ENCODE data around the gene KRT5. TPM values are rescaled to one million over a fixed set of nuclear protein-coding genes. Genes with fewer than 3 reads are reported as not detected.

The KRT5 gene
- total and polyA plus RNA-seq, 2 donors (not counting 3 experiments of a cell fraction or from before 2014, with no cell fraction given) = 0.32 to 0.86 TPM

GRCh38 chr12:52473768-52474167, 46.4 kb downstream of the KRT5 start, which contains the start of gene KRT6C:
Gene KRT6C, minus strand, starts transcription at chr12:52473805. Its CDS starts 68 bp downstream, at chr12:52473737.
- Histone ChIP-seq H3K4me3 (replicated peaks in 1 of 3; ENCODE audit: insufficient read depth in 1 of 3, low read depth in 1 of 3, low read length in 3 of 3) (no peak within 1 kb of the TSS), H3K9me3 (replicated peaks; ENCODE audit: control insufficient read depth, insufficient read depth, low read length) (no peaks in the 10 kb centered on the region), H3K36me3 (ENCODE audit: control insufficient read depth in 2 of 2, extremely low read depth in 1 of 2, insufficient read depth in 2 of 2, low read length in 2 of 2) (no peaks in the 10 kb centered on the region), H3K4me1 (ENCODE audit: control insufficient read depth, extremely low read depth, insufficient read depth, low read length) (no peaks in the 10 kb centered on the region), H3K9ac (replicated peaks; ENCODE audit: extremely low read depth, insufficient read depth, low read length) (no peak within 1 kb of the TSS), H3K4me2 (ENCODE audit: insufficient read depth, low read length) (no peak within 1 kb of the TSS), H3K27ac (ENCODE audit: insufficient read depth, low read depth, low read length) (no peak within 1 kb of the TSS), H3K27me3 (ENCODE audit: control insufficient read depth in 2 of 2, insufficient read depth in 2 of 2, low read length in 2 of 2) (peaks cover 0 to 2% of the 10 kb centered on the region in 2 experiments), H4K20me1 (replicated peaks; ENCODE audit: control insufficient read depth, extremely low read depth, insufficient read depth, low read length) (no peaks in the 10 kb centered on the region), H2AFZ (ENCODE audit: low read depth, low read length) (no peak within 1 kb of the TSS), H3K79me2 (ENCODE audit: control insufficient read depth, insufficient read depth, low read length) (no peaks in the 10 kb centered on the region), H3K9me1 (replicated peaks; ENCODE audit: control insufficient read depth, extremely low read depth, insufficient read depth, low read length) (no peaks in the 10 kb centered on the region)
- intact Hi-C loops (cut with micrococcal nuclease) = no loop called here
- ChIA-PET CTCF (no interaction called here), POLR2A (no interaction called here)
- FAIRE-seq (no peak), DNase-seq (ENCODE audit: low read depth, low spot score) (no peak)
- TF ChIP-seq POLR2A (IDR thresholded peaks at IDR 0.05; ENCODE audit: low read depth, low read length) (no peak), MYC (IDR thresholded peaks at IDR 0.05; ENCODE audit: low read depth, low read length) (no peak), CTCF (IDR thresholded peaks at IDR 0.05; ENCODE audit: extremely low read depth in 1 of 2, insufficient read depth in 1 of 2, low read depth in 1 of 2, low read length in 2 of 2) (no peak), GATA2 (IDR thresholded peaks at IDR 0.05; ENCODE audit: insufficient read depth, insufficient read length, low read depth, low read length) (no peak), MAX (IDR thresholded peaks at IDR 0.05; ENCODE audit: insufficient read depth, insufficient read length) (no peak), JUN (IDR thresholded peaks at IDR 0.05; ENCODE audit: borderline replicate concordance, insufficient read depth, insufficient read length, low read depth) (no peak), FOS (IDR thresholded peaks at IDR 0.05; ENCODE audit: borderline replicate concordance, insufficient read depth, low read length) (no peak), POLR2AphosphoS5 (IDR thresholded peaks at IDR 0.05; ENCODE audit: insufficient read depth, low read depth, low read length) (no peak)
- BruUV-seq (replicated peaks) = no TSS peak
- dilution Hi-C loops (cut with MboI; ENCODE audit: extremely low pct_ligation_motif_present, low sequenced_read_pairs) = no loop called here
